Activated CD8-positive, alpha-beta memory T cell treated with anti-CD3 and anti-CD28 coated beads, Interleukin-2, amount 50 U/mL, for 48 hours (primary cell): ENCODE results near the gene STARD10.

Experiments
- DNase-seq: peaks from one replicate; pipeline ENCODE4 v3.0.0-alpha.2; 2020

STARD10 gene

GRCh38 chr11:72779495-72780128, 14.2 kb downstream of the STARD10 start:
- no peak for DNase-seq

DNA sequence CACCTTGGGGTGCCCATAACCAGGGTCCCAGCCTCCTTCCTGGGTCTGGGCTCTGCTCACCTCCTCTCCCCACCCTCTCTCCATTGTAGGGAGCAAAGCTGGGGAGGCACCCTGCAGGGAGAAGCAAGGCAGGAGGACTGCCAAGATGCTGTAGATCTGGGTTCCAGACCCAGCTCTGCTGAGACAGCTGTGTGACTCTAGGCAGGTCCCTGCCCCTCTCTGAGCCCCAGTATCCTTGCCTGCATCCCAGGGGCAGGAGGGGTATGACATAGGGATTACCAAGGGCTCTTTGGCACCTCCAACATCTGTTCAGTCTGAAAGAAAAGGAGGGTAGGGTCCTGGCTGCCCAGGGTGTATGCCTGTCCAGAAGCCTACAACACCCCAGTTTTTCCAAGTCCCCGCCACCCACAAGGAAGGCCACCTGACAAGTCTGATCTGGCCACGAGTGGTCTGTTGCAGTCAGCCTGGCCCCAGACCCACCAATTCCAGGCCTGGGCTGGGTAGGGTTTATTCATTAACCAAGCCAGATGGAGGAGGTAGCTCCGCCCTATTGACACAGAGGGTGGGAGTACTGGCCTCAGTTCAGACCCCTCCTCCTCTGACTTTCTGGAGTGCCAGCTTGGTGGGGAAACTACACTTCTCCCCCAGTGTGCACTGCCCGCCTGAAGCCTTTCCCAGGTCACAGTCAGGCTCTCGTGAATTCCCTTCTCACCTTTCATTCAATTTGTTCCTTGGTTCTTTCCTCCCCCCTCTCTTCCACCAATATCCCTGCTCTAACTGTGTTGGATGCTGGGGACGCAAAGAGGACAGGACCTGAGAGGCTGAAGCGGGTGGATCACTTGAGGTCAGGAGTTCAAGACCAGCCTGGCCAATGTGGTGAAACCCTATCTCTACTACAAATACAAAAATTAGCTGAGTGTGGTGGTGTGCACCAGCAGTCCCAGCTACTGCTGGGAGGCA, 15.0 kb downstream of the STARD10 start:
- DNase-seq, result no peak

DNA sequence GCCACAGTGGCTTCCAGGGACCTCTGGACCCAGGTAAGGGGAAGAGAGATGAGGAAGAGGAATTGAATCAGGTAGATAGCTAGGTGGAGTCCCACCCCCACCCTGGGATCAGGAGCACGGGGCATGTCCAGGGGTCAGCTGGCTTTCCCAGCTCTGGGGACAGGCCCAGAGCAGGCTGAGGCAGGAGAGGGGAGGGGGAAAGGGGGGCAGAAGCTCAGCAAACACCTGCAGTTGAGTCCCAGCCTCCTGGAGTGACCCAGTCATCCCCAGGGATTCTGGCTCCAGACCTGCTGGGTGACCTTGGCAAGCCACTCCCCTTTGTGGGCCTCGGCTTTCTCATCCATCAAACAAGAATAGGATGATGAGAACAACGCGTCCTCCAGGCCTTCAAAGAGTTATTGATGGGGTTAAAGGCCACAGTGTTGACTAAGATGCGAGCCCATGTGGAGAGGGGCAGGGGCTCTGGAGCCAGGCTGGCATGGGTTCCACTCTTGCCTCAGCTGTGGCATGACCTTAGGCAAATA, 16.0 kb downstream of the STARD10 start:
- DNase-seq, result no peak

DNA sequence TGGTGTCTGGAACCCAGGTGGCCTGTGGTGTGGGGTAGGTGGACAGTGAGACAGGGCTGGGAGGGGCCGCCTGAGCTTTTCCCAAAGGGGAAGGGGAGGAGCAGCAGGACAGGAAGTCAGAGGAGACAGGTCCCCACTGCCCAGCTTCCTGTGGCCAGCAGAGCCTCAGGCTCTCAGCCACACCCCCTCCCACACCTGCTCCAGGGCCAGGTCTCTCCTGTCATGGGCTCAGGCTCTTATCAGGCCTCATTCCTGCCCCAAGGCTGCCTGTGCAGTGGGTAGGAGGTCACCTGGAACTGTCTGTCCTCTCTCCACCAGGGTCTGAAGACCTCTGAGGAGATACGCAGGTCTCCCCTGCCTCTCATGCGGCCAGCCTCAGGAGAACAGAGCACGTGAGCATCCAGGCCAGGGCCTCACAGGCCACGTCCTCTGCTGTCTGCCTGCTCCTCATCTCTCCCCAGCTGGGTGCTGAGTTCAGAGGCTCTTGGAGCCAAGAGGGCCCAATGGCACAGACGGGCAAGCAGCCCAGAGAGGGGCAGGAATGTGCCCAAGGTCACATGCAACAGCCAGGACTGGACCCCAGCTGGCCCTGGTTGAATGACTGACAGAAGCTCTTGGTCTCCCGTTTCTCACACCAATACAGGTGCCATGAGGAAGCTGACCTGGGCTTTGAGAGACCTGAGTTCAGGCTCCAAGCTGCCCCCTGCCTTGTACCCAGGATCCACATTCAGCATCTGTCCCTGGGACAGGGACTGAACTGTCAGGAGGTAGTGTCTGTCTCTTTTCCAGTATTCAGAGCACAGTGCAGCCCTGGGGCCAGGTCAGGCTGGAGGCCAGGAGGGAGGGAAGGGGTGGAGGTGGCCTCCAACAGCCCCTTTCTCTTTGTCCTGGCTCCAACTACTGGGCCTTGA, 16.7 kb downstream of the STARD10 start:
- no peak for DNase-seq

- DNase-seq, result no peak
Observed at GRCh38 chr11:72776117-72776843, 17.6 kb downstream of the STARD10 start.

DNA sequence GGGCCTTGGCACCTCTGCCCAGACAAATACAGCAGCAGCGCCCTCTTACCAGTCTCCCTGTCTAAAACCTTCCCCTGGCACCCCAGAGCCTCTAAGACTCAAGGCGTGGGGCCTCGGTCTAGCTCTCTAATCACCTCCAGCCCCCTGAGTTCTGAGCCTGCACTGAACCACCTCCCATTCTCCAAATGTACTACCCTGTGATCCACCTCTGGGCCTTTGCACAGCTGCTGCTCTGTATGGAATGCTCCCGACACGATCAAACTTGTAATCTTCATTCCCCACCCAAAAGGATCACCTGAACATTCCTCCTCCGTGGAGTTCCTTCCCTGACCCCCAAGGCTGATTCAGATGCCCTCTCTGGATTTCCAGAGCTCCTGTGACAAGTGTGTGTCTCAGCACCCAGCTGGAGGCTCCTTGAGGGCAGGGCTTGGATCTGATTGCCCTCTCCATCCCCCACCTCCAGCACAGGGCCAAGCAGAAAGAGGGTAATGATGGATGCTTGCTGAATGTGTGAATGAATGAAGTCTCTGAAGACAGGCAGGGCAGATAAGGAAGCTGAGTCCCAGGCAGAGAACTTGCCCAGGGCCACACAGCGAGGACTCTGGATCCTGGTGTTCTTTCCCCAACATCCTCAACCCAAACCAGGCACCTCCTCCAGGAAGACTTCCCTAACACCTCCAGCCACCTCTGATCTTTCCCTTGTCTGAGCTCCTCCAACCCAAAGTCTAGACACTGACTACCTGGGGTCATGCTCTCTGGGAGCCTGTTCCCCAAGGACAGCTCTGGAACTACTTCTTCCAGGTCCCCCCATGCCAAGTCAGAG, 18.3 kb downstream of the STARD10 start:
- no peak for DNase-seq

DNA sequence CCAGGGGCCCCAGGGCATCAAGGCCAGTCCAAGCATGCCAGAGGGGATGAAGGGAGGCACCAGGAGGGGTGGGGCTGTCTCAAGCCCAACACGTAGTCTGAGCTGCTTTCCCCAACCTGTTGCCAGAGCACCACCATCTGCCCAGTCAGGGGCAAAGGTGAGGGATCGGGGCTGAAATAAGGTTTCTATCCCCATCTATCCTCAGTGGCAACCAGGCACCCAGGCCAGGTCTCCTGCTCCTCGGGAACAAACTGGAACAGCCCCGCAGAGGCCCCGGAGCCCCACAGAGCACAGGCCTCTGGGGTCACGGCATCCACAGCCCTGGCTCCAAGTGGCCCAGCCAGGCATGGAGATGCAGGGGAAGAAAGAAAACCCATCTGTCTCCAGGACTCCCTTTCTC, 19.3 kb downstream of the STARD10 start:
- no peak for DNase-seq

GRCh38 chr11:72773696-72774095, 20.2 kb downstream of the STARD10 start:
- no peak for DNase-seq

GRCh38 chr11:72773291-72773690, 20.6 kb downstream of the STARD10 start:
- no peak for DNase-seq

DNA sequence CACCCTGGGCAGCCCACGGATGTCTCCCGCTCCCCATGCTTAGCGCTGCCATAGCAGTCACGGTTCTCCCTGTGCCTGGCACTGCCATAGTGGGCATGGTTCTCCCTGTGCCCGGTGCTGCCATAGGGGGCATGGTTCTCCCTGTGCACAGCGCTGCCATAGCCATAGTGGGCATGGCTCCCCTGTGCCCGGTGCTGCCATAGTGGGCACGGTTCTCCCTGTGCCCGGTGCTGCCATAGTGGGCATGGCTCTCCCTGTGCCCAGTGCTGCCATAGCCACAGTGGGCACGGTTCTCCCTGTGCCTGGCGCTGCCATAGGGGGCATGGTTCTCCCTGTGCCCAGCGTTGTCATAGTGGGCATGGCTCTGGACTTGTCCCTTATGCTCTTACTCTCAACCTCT, 21.8 kb downstream of the STARD10 start:
- DNase-seq, result no peak

- DNase-seq, result no peak
Observed at GRCh38 chr11:72771507-72771906, 22.3 kb downstream of the STARD10 start.

- DNase-seq, result no peak
Observed at GRCh38 chr11:72770799-72771198, 23.0 kb downstream of the STARD10 start.

GRCh38 chr11:72769680-72770079, 24.2 kb downstream of the STARD10 start:
- DNase-seq, result no peak

DNA sequence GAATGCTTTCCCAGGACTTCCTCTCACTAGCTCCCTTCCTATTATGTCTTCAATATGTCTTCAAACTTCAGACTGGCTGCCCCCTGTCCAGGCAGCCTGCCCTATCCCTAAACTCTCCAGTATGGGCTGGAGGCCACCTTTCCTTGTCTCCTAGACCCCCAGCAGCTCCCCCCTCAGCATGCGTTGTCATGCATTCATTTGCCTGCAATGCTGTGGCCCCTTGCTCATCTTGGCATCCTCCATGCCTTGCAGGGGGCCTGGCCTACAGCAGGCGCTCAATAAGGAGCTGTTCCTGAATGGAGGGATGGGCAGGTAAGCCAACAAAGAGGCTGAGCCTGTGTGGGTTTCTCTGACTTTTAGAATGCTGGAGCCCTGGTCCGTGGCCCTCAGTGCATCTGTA, 25.3 kb downstream of the STARD10 start:
- no peak for DNase-seq

DNA sequence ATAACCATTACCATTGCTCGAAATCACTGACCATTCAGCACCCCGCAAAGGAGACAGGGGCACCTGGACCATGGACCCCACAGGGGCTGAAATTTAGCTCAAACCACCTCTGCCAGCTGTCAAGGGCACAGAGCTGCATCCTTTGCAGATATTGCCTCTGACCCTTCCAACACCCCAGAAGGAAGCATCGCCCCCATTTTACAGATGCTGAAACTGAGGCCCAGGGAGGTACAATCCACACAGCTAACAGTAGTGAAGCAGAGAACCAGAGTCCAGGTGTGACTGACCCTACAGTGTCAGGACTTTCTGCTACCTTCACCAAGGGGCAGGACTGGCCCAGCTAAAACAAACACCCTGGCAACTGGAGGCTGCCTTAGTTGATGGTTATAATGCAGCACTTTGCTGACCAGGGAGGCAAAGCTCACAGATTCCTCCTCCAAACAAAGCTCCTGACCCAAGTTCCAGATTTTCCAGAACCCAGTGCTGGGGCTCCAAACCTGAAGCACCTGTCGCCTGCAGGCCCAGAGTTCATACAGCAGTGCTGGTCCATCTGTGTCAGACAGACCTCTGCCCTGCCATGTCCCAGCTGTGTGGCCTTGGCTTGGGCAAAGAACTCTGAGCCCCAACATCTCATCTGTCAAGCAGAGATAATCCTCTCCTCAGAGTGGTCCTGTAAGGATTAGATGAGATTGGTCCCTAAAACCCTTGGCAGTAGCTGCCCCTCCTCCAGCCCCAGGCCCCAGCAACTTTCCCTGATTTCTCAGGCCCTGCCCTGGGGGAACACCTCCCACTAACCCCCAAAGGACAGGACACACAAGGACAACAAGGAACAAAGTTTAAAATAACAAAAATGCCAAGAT, 26.4 kb downstream of the STARD10 start:
- no peak for DNase-seq

GRCh38 chr11:72766152-72766902, 27.5 kb downstream of the STARD10 start:
- DNase-seq, result no peak

DNA sequence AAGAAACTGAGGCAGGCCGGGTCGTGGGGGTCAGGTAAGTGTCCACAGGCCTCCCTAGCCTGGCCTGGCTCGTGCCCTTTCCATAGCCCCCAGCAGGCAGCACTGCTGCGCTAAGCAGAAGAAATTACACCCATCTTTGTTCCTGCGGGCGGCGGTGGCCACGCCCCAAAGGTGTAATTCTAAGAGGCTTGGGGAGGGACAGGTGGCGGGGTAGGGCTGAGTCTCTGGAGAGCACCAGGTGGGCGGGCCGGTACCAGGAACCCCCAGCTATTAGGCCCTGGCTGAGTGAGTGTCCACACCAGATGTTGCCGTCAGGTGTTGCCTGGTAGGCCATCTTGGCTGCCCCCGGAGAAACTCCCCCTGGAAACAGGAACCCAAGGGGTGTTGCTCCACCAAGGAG, 29.3 kb downstream of the STARD10 start:
- DNase-seq, result no peak

DNA sequence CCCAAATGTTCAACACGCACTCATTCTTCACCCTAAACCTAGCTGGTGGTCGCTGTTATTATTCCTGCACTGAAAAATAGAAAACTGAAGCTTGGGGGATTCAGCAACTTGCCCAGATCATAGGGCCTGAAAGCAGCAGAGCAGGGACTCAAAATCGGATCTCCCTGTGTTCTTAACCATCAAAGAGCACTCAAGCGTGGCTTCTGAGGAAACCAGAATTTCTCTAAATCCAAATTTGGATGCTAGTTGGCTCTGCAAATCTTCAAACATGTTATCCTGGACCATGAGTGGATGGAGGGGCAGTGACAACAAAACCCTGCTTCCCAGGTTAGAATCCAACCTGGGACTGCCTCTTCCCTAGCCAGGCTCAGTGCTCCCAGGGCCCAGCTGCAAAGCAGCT, 30.0 kb downstream of the STARD10 start:
- DNase-seq, result no peak

GRCh38 chr11:72762641-72763304, 31.1 kb downstream of the STARD10 start:
- no peak for DNase-seq
